NOMO-1 (cell line): ENCODE measurements around the gene TMEM158.

Experiments
- DNase-seq, 2 experiments: peaks; one replicate each; lab custom pipeline; 2025; ENCODE audit not compliant: unreplicated experiment in 2 of 2; lab: John Stamatoyannopoulos, UW

Gene TMEM158

GRCh38 chr3:45178183-45179023, 47.7 kb downstream of the TMEM158 start:
- no peak for DNase-seq

DNA sequence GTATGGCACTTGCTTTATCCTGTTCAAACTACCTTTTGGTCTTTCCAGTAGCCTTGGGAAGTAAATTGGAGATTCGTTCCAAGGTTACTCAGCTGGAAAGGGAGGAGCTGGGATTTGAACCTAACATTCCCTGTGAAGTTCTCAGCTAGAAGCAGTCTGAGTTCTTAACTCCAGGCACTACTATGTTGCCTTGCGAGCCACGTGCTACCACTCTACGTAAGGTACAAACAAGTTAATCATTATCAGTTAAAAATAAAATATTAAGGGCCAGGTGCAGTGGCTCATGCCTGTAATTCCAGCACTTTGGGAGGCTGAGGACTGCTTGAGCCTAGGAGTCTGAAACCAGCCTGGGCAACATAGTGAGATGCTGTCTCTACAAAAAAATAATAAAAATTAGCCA, 49.2 kb downstream of the TMEM158 start:
- DNase-seq, result no peak
